Activated naive CD4-positive, alpha-beta T cell treated with anti-CD3 and anti-CD28 coated beads, Interleukin-2, amount 50 U/mL, for 16 hours (primary cell): ENCODE data around the gene DNAH9.

Experiments
- DNase-seq: peaks from one replicate; pipeline ENCODE4 v3.0.0-alpha.2; 2020

Gene DNAH9

GRCh38 chr17:11997147-11997971, 399.1 kb downstream of the DNAH9 start, which contains the start of gene ZNF18:
Gene ZNF18, minus strand, starts transcription at chr17:11997475. Its CDS starts 4,646 bp downstream, at chr17:11992829.
- peak; percentile 98 for DNase-seq

- DNase-seq, result no peak
These were observed 399.6 kb downstream of the DNAH9 start for GRCh38 chr17:11997972-11998233.

DNA sequence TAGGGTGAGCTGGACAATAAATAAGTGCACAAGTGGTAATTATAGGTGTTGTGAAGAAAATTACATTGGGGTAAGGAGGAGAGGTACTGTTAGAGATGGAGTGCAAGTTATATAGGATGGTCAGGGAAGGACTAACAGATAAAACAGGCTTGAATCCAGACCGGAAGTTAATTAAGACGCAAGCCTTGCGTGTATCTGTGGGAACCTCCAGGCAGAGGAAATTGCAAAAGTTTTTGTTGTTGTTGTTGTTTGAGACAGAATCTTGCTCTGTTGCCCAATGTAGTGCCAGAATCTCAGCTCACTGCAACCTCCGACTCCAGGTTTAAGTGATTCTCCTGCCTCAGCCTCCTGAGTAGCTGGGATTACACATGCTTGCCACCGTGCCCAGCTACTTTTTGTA, 401.4 kb downstream of the DNAH9 start:
- no peak for DNase-seq

GRCh38 chr17:12007466-12007865, 409.2 kb downstream of the DNAH9 start:
- no peak for DNase-seq
